Body of pancreas (tissue), 4 donors: ENCODE measurements around the gene MTMR2.

Experiments used
- CTCF ChIP-seq, 7 experiments: fragments of 450-650 bp in 4 of 7; fragments of 200-600 bp in 3 of 7; sonication (generic) in 3 of 7; IDR thresholded peaks; one replicate each; pipeline ENCODE4 v1.5.1; 2016 to 2019; ENCODE audit warnings: antibody characterized with exemption in 7 of 7
- POLR2A ChIP-seq, 3 donors: fragments of 450-650 bp; IDR thresholded peaks; one replicate each; pipeline ENCODE4 v1.6.1; 2016; ENCODE audit warnings: antibody characterized with exemption in 3 of 3, mild to moderate bottlenecking in 2 of 3

GRCh38 chr11:95943546-95943945 lies 19.6 kb upstream of the MTMR2 start:
- TF ChIP-seq CTCF (IDR thresholded peaks at IDR 0.05) (no peak), POLR2A (IDR thresholded peaks at IDR 0.05) (no peak)
